HG02623 (cell line): Measurements from ENCODE around the gene FBLL1.
"Not testable (repeated sequence)": the region's sequence is repeated elsewhere in the genome, so short reads cannot be mapped to it uniquely, and the experiment has no call there.

Experiments used
- ATAC-seq: cut with Tn5 transposase; IDR thresholded peaks from one replicate; pipeline ENCODE4 v1.9.1; 2021; ENCODE audit warnings: moderate library complexity; ENCODE audit not compliant: unreplicated experiment

The FBLL1 gene

GRCh38 chr5:168528521-168529373 lies at the start of gene FBLL1:
FBLL1 (plus strand) TSS chr5:168529305; CDS start chr5:168529505, 200 bp downstream.
- ATAC-seq, result no peak

GRCh38 chr5:168480601-168481000 lies 48.5 kb upstream of the FBLL1 start:
- ATAC-seq, result no peak

- ATAC-seq, result peak; percentile 94
These were observed 47.7 kb upstream of the FBLL1 start for GRCh38 chr5:168481330-168481788.

GRCh38 chr5:168482361-168482760 lies 46.7 kb upstream of the FBLL1 start:
- ATAC-seq, result no peak

- peak; percentile 75 for ATAC-seq
These were observed 42.8 kb upstream of the FBLL1 start, which contains the start of gene RARS1 for GRCh38 chr5:168486136-168486879. RARS1 (plus strand) TSS chr5:168486471; CDS start chr5:168486499, 28 bp downstream.

- ATAC-seq, result no peak
These were observed 40.0 kb upstream of the FBLL1 start for GRCh38 chr5:168489059-168489458.

- no peak for ATAC-seq
These were observed 35.0 kb upstream of the FBLL1 start for GRCh38 chr5:168494057-168494555.

GRCh38 chr5:168502563-168503237 lies 26.4 kb upstream of the FBLL1 start:
- ATAC-seq, result no peak

- ATAC-seq, result no peak
These were observed 15.2 kb upstream of the FBLL1 start for GRCh38 chr5:168513861-168514428.

- no peak for ATAC-seq
These were observed 3.2 kb upstream of the FBLL1 start for GRCh38 chr5:168525856-168526255.

GRCh38 chr5:168527756-168528295 lies 1.3 kb upstream of the FBLL1 start:
- no peak for ATAC-seq

- no peak for ATAC-seq
These were observed 499 bp downstream of the FBLL1 start for GRCh38 chr5:168529374-168530234.

GRCh38 chr5:168530621-168531150 lies 1.6 kb downstream of the FBLL1 start:
- ATAC-seq, result no peak

- ATAC-seq, result no peak
These were observed 2.1 kb downstream of the FBLL1 start for GRCh38 chr5:168531191-168531590.

GRCh38 chr5:168531987-168532864 lies 3.1 kb downstream of the FBLL1 start:
- ATAC-seq, result no peak

- not testable (repeated sequence) for ATAC-seq
These were observed 5.2 kb downstream of the FBLL1 start for GRCh38 chr5:168534351-168534750.

- ATAC-seq, result no peak
These were observed 8.1 kb downstream of the FBLL1 start for GRCh38 chr5:168537176-168537575.

- no peak for ATAC-seq
These were observed 20.4 kb downstream of the FBLL1 start for GRCh38 chr5:168549554-168549953.
